GM12801 (cell line): ENCODE measurements around the gene FGGY.

Experiments
- TF ChIP-seq, protein P1 (sequence below): IDR thresholded peaks from one replicate; pipeline ENCODE4 v1.5.1; 2011; ENCODE audit warnings: control low read depth; ENCODE audit not compliant: insufficient read length; ENCODE audit errors: extremely low read depth

FGGY gene

GRCh38 chr1:59484096-59484495 is 187.2 kb downstream of the FGGY start:
- TF ChIP-seq, protein P1, sequence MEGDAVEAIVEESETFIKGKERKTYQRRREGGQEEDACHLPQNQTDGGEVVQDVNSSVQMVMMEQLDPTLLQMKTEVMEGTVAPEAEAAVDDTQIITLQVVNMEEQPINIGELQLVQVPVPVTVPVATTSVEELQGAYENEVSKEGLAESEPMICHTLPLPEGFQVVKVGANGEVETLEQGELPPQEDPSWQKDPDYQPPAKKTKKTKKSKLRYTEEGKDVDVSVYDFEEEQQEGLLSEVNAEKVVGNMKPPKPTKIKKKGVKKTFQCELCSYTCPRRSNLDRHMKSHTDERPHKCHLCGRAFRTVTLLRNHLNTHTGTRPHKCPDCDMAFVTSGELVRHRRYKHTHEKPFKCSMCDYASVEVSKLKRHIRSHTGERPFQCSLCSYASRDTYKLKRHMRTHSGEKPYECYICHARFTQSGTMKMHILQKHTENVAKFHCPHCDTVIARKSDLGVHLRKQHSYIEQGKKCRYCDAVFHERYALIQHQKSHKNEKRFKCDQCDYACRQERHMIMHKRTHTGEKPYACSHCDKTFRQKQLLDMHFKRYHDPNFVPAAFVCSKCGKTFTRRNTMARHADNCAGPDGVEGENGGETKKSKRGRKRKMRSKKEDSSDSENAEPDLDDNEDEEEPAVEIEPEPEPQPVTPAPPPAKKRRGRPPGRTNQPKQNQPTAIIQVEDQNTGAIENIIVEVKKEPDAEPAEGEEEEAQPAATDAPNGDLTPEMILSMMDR, result no peak

DNA sequence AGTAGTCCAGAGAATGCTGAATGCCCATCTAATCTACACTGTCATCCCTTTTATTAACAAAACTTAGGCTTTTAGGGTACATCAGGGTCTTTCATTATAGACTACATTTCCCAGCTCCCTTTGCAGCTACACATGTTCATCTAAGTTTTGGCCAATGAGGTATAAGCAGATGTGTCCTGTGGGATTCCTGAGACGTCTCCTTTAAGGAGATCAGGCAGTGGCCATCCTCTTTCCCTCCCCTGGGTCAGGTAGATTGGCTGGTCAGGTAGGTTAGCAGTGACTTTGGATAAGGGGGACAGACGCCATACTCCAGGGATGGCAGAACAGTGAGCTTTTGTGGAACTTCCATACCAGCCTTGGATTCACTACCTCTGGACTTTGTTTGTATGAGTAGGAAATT is 188.3 kb downstream of the FGGY start:
- TF ChIP-seq, protein P1, result no peak

- TF ChIP-seq, protein P1, result no peak
Observed at GRCh38 chr1:59485949-59486348, 189.1 kb downstream of the FGGY start.

GRCh38 chr1:59486615-59487014 is 189.7 kb downstream of the FGGY start:
- TF ChIP-seq, protein P1, result no peak

DNA sequence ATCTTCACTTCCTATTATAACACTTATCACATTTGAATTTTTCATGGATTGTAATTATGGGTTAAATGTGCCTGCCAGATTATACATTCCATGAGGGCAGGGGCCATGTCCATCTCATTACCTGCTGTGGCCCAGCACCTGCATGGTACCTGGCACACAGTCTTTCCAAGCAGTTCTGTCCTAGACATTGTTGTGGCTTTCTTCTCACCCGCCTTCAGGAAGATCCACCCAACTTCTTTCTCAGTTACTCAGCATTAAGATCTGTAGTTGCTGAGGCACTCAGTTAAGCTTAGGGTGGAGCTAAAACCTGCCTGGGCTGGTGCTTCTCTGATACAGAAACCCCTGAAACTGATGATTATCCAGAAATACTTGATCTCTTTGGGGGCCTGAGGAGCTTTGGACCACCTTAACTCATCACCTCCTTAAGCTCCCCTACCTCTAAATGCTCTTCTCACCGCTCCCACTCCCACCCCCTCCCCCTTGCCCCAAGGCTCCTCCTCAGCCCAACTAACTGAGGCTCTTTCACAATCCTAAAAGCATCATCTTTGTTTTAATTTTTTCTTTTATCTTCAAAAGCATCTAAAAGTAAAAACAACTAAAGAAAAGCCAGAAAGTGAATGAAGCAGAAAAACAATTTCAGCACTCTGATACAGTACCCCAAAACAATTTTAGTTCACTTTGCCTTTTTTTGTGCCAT is 190.6 kb downstream of the FGGY start:
- TF ChIP-seq, protein P1, result no peak

GRCh38 chr1:59492500-59492899 is 195.6 kb downstream of the FGGY start:
- TF ChIP-seq, protein P1, result no peak

GRCh38 chr1:59494145-59494833 is 197.4 kb downstream of the FGGY start:
- TF ChIP-seq, protein P1, result no peak
